BLaER1 treated with 17β-estradiol and CSF1 and Interleukin-3, amounts not matched to agents 10 nM and 100 nM (cell line): ENCODE measurements around the gene GRM8.

Experiments
- H3K27ac ChIP-seq, 11 experiments: shearing (Covaris generic); formaldehyde crosslinking; 2 replicates each; pipeline ENCODE4 v1.8.1; 2022
- H3K27me3 ChIP-seq, 11 experiments: shearing (Covaris generic); formaldehyde crosslinking; 2 replicates each; pipeline ENCODE4 v1.8.1; 2022
- H3K36me3 ChIP-seq, 11 experiments: shearing (Covaris generic); formaldehyde crosslinking; 2 replicates each; pipeline ENCODE4 v1.8.1; 2022
- H3K4me1 ChIP-seq, 10 experiments: shearing (Covaris generic); formaldehyde crosslinking; 2 replicates each; pipeline ENCODE4 v1.8.1; 2022
- H3K4me2 ChIP-seq, 11 experiments: shearing (Covaris generic); formaldehyde crosslinking; 2 replicates each; pipeline ENCODE4 v1.8.1; 2022
- H3K4me3 ChIP-seq, 10 experiments: shearing (Covaris generic); formaldehyde crosslinking; 2 replicates each; pipeline ENCODE4 v1.8.1; 2022
- H3K9ac ChIP-seq, 11 experiments: shearing (Covaris generic); formaldehyde crosslinking; 2 replicates each; pipeline ENCODE4 v1.8.1; 2022
- H3K9me3 ChIP-seq, 11 experiments: shearing (Covaris generic); formaldehyde crosslinking; replicated peaks in 1 of 11; 2 replicates each; pipeline ENCODE4 v1.8.1; 2022
- H4K20me1 ChIP-seq, 11 experiments: shearing (Covaris generic); formaldehyde crosslinking; 2 replicates each; pipeline ENCODE4 v1.8.1; 2022
- Cebpa-rat ChIP-seq, 11 experiments: shearing (Covaris generic); IDR thresholded peaks; 2 replicates each; pipeline ENCODE4 v1.8.1; 2022

The GRM8 gene

GRCh38 chr7:127256041-127256725 is 3.4 kb upstream of the GRM8 start:
- peaks cover 27 to 41% (median 33%) of the 10 kb centered on the region in 11 experiments for H3K27me3 ChIP-seq
- peaks cover 0 to 28% (median 15%) of the 10 kb centered on the region in 11 experiments; a peak in 14 of 22 replicates for H4K20me1 ChIP-seq
- no peaks in the 10 kb centered on the region for H3K9me3 ChIP-seq
- no peak for TF ChIP-seq Cebpa-rat (IDR thresholded peaks at IDR 0.05)
- no peak overlapping the region for H3K4me3 ChIP-seq
- H3K27ac ChIP-seq: no peak overlapping the region
- peaks cover 21 to 29% (median 26%) of the 10 kb centered on the region in 10 experiments for H3K4me1 ChIP-seq
- no peaks in the 10 kb centered on the region for H3K36me3 ChIP-seq
- no peak overlapping the region for H3K9ac ChIP-seq
- no peak overlapping the region for H3K4me2 ChIP-seq

- Histone ChIP-seq H4K20me1 (peaks cover 0 to 41% (median 21%) of the 10 kb centered on the region in 11 experiments; a peak in 14 of 22 replicates), H3K4me1 (peaks cover 23 to 32% (median 27%) of the 10 kb centered on the region in 10 experiments), H3K4me3 (peak overlapping the region; percentile 68 to 82 (median 72)), H3K36me3 (no peaks in the 10 kb centered on the region), H3K27ac (no peak overlapping the region), H3K27me3 (peaks cover 46 to 60% (median 52%) of the 10 kb centered on the region in 11 experiments), H3K9me3 (no peaks in the 10 kb centered on the region), H3K4me2 (peak overlapping the region; percentile 93 to 100 (median 98)), H3K9ac (peak overlapping the region in 4 of 11 experiments; percentile 61 to 74 (median 68); a peak in 5 of 22 replicates)
- no peak for TF ChIP-seq Cebpa-rat (IDR thresholded peaks at IDR 0.05)
These were observed 1.5 kb upstream of the GRM8 start for GRCh38 chr7:127254163-127254684.

- Histone ChIP-seq H3K9me3 (no peaks in the 10 kb centered on the region), H4K20me1 (peaks cover 0 to 41% (median 21%) of the 10 kb centered on the region in 11 experiments; a peak in 14 of 22 replicates), H3K9ac (peak overlapping the region; percentile 45 to 75 (median 68); a peak in 20 of 22 replicates), H3K27ac (no peak overlapping the region), H3K4me2 (peak overlapping the region; percentile 93 to 100 (median 98)), H3K4me3 (peak overlapping the region; percentile 68 to 82 (median 72)), H3K4me1 (peaks cover 23 to 32% (median 27%) of the 10 kb centered on the region in 10 experiments), H3K36me3 (no peaks in the 10 kb centered on the region), H3K27me3 (peaks cover 53 to 67% (median 59%) of the 10 kb centered on the region in 11 experiments)
- TF ChIP-seq Cebpa-rat (IDR thresholded peaks at IDR 0.05): no peak
These were observed 781 bp upstream of the GRM8 start for GRCh38 chr7:127253281-127254162.

- peak overlapping the region in 9 of 11 experiments; percentile 58 to 75 (median 69); a peak in 15 of 22 replicates for H3K9ac ChIP-seq
- no peaks in the 10 kb centered on the region for H3K9me3 ChIP-seq
- H3K36me3 ChIP-seq: no peaks in the 10 kb centered on the region
- TF ChIP-seq Cebpa-rat (IDR thresholded peaks at IDR 0.05): no peak
- peaks cover 0 to 41% (median 21%) of the 10 kb centered on the region in 11 experiments; a peak in 14 of 22 replicates for H4K20me1 ChIP-seq
- peaks cover 55 to 75% (median 64%) of the 10 kb centered on the region in 11 experiments for H3K27me3 ChIP-seq
- H3K4me3 ChIP-seq: peak overlapping the region; percentile 68 to 82 (median 72)
- H3K4me1 ChIP-seq: peaks cover 23 to 32% (median 27%) of the 10 kb centered on the region in 10 experiments
- peak overlapping the region; percentile 93 to 100 (median 98) for H3K4me2 ChIP-seq
- no peak overlapping the region for H3K27ac ChIP-seq
These were observed 396 bp downstream of the GRM8 start for GRCh38 chr7:127252377-127252713.

GRCh38 chr7:127251465-127252376 is 1.0 kb downstream of the GRM8 start:
- peak overlapping the region in 6 of 11 experiments; percentile 14 to 68 (median 54); a peak in 5 of 22 replicates for H3K9ac ChIP-seq

GRCh38 chr7:127251036-127251464 is 1.7 kb downstream of the GRM8 start:
- H3K4me1 ChIP-seq: peaks cover 23 to 32% (median 27%) of the 10 kb centered on the region in 10 experiments
- no peak for TF ChIP-seq Cebpa-rat (IDR thresholded peaks at IDR 0.05)
- H4K20me1 ChIP-seq: peaks cover 0 to 41% (median 21%) of the 10 kb centered on the region in 11 experiments; a peak in 14 of 22 replicates
- H3K36me3 ChIP-seq: no peaks in the 10 kb centered on the region
- no peaks in the 10 kb centered on the region for H3K9me3 ChIP-seq
- H3K4me3 ChIP-seq: peak overlapping the region in 9 of 10 experiments; percentile 68 to 82 (median 72); a peak in 13 of 20 replicates
- peaks cover 55 to 75% (median 64%) of the 10 kb centered on the region in 11 experiments for H3K27me3 ChIP-seq
- H3K9ac ChIP-seq: no peak overlapping the region
- H3K4me2 ChIP-seq: peak overlapping the region; percentile 93 to 100 (median 98); a peak in 18 of 22 replicates
- H3K27ac ChIP-seq: no peak overlapping the region

More at GRCh38 chr7:127251465-127252376, 1.0 kb downstream of the GRM8 start:
- no peak for TF ChIP-seq Cebpa-rat (IDR thresholded peaks at IDR 0.05)
- Histone ChIP-seq H3K9me3 (no peaks in the 10 kb centered on the region), H3K4me1 (peaks cover 23 to 32% (median 27%) of the 10 kb centered on the region in 10 experiments), H3K27me3 (peaks cover 55 to 75% (median 64%) of the 10 kb centered on the region in 11 experiments), H3K27ac (no peak overlapping the region), H3K36me3 (no peaks in the 10 kb centered on the region), H4K20me1 (peaks cover 0 to 41% (median 21%) of the 10 kb centered on the region in 11 experiments; a peak in 14 of 22 replicates), H3K4me2 (peak overlapping the region; percentile 93 to 100 (median 98)), H3K4me3 (peak overlapping the region; percentile 68 to 82 (median 72))

GRCh38 chr7:127250312-127251035 is 2.3 kb downstream of the GRM8 start:
- Histone ChIP-seq H4K20me1 (peaks cover 0 to 41% (median 21%) of the 10 kb centered on the region in 11 experiments; a peak in 14 of 22 replicates), H3K9me3 (no peaks in the 10 kb centered on the region), H3K4me2 (peak overlapping the region in 1 of 11 experiments; percentile 97; a peak in 1 of 22 replicates), H3K36me3 (no peaks in the 10 kb centered on the region), H3K27ac (no peak overlapping the region), H3K4me3 (no peak overlapping the region), H3K27me3 (peaks cover 55 to 75% (median 64%) of the 10 kb centered on the region in 11 experiments), H3K4me1 (peaks cover 23 to 32% (median 27%) of the 10 kb centered on the region in 10 experiments), H3K9ac (no peak overlapping the region)
- no peak for TF ChIP-seq Cebpa-rat (IDR thresholded peaks at IDR 0.05)
